Vagina (tissue), 2 donors: ENCODE results near the gene ADAMTS15. TPM values are rescaled to one million over a fixed set of nuclear protein-coding genes. Genes with fewer than 3 reads are reported as not detected.
A peak's percentile ranks its signal among the peaks of the same experiment; 100 is the strongest.

Experiments used
- DNase-seq, 2 donors: peaks; one replicate each; pipeline ENCODE4 v3.0.0-alpha.2; 2017; ENCODE audit errors: extremely low spot score in 2 of 2
- H3K27ac ChIP-seq: fragments of 200-600 bp; sonication (generic); one replicate; pipeline ENCODE4 v1.5.1; 2019
- H3K27me3 ChIP-seq: fragments of 200-600 bp; sonication (generic); one replicate; pipeline ENCODE4 v1.5.1; 2019
- H3K36me3 ChIP-seq, 2 donors: fragments of 200-600 bp; sonication (generic); one replicate each; pipeline ENCODE4 v1.5.1; 2017 to 2019
- H3K4me1 ChIP-seq: fragments of 200-600 bp; sonication (generic); one replicate; pipeline ENCODE4 v1.5.1; 2019
- H3K4me3 ChIP-seq, 2 donors: fragments of 200-600 bp; sonication (generic); 1 replicate in 1 of 2; 2 replicates in 1 of 2; pipeline ENCODE4 v1.5.1; 2016 to 2019
- H3K9me3 ChIP-seq: fragments of 200-600 bp; sonication (generic); one replicate; pipeline ENCODE4 v1.5.1; 2019
- POLR2A ChIP-seq, 2 donors: fragments of 450-650 bp; IDR thresholded peaks; one replicate each; pipeline ENCODE4 v1.6.1; 2017; ENCODE audit warnings: antibody characterized with exemption in 2 of 2, mild to moderate bottlenecking in 2 of 2, moderate library complexity in 2 of 2
- POLR2AphosphoS5 ChIP-seq, 2 donors: sonication (generic); formaldehyde crosslinking; IDR thresholded peaks; one replicate each; pipeline ENCODE4 v1.9.0; 2017; ENCODE audit warnings: antibody characterized with exemption in 2 of 2, mild to moderate bottlenecking in 2 of 2, low read depth in 1 of 2; ENCODE audit not compliant: insufficient read depth in 1 of 2
- intact Hi-C: fragments of 100-400 bp; cut with DNase I; formaldehyde crosslinking; loops from one replicate; pipeline ENCODE4 v1.15.1; 2023
- total RNA-seq: library from RNA; depleted of rRNA; stranded (reverse); fragments of >200 nt; gene quantifications from one replicate; pipeline ENCODE4 v1.2.3, GENCODE V29; 2016
- TF ChIP-seq, protein P1 (sequence below), 3 experiments: fragments of 450-650 bp in 2 of 3; fragments of 200-600 bp in 1 of 3; sonication (generic) in 1 of 3; IDR thresholded peaks; one replicate each; pipeline ENCODE4 v1.5.1; 2017 to 2019; ENCODE audit warnings: antibody characterized with exemption in 3 of 3, mild to moderate bottlenecking in 2 of 3, moderate library complexity in 2 of 3

Gene ADAMTS15
- total RNA-seq, 1 donor from 2014 or later = 12.0 TPM

DNA sequence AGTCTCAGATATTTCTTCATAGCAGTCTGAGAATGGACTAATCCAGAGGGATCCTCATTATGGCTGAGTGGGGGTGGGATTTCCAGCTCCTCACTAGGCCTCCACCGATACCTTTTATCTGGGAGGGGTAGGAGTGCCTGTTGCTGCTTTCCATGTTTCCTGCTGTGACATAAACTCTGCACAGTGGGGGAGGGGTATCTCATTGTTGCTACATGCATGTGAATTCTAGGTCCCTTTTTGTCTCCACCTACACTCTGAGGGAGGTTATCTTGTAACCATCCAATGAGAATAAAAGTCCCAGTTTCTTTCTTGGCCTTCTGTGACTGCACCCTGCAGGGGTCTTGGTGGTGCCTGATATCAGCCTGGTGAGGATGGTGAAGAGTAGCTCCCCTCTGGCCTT, 60.5 kb downstream of the ADAMTS15 start:
- no peaks in the 10 kb centered on the region for H3K36me3 ChIP-seq
- no peak for DNase-seq
- no peak overlapping the region for H3K4me3 ChIP-seq
- H3K9me3 ChIP-seq = no peaks in the 10 kb centered on the region
- H3K4me1 ChIP-seq = peaks cover 4% of the 10 kb centered on the region
- no peak overlapping the region for H3K27ac ChIP-seq
- no peaks in the 10 kb centered on the region for H3K27me3 ChIP-seq
- intact Hi-C loops = no loop called here
- no peak for TF ChIP-seq POLR2A (IDR thresholded peaks at IDR 0.05)
- no peak for TF ChIP-seq POLR2AphosphoS5 (IDR thresholded peaks at IDR 0.05; ENCODE audit: insufficient read depth in 1 of 2, low read depth in 1 of 2)
- TF ChIP-seq, protein P1, sequence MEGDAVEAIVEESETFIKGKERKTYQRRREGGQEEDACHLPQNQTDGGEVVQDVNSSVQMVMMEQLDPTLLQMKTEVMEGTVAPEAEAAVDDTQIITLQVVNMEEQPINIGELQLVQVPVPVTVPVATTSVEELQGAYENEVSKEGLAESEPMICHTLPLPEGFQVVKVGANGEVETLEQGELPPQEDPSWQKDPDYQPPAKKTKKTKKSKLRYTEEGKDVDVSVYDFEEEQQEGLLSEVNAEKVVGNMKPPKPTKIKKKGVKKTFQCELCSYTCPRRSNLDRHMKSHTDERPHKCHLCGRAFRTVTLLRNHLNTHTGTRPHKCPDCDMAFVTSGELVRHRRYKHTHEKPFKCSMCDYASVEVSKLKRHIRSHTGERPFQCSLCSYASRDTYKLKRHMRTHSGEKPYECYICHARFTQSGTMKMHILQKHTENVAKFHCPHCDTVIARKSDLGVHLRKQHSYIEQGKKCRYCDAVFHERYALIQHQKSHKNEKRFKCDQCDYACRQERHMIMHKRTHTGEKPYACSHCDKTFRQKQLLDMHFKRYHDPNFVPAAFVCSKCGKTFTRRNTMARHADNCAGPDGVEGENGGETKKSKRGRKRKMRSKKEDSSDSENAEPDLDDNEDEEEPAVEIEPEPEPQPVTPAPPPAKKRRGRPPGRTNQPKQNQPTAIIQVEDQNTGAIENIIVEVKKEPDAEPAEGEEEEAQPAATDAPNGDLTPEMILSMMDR (IDR thresholded peaks at IDR 0.05) = no peak

DNA sequence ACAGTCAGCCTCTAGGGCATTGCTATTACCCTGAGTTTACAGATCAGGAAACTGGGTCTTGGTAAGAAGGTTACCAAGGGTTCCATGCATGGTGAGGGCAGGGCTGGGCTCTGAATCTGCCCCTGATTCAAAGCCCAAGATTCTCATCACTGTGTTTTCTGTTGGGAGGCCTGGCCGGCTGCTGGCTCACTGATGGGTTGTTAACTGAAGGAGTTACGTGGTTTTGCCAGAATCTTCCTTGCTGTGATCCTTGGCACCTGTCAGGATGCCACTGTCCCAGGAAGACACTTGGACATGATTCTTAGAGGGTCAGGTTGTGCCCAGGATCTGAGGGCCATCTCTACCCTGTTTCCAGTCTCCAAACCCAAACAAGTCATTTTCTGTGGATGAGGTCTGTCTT, 61.5 kb downstream of the ADAMTS15 start:
- no peak for DNase-seq
- H3K27me3 ChIP-seq = no peaks in the 10 kb centered on the region
- intact Hi-C loops = no loop called here
- H3K27ac ChIP-seq = peak overlapping the region; percentile 67
- no peak overlapping the region for H3K4me3 ChIP-seq
- H3K4me1 ChIP-seq = peaks cover 4% of the 10 kb centered on the region
- H3K9me3 ChIP-seq = no peaks in the 10 kb centered on the region
- no peaks in the 10 kb centered on the region for H3K36me3 ChIP-seq
- TF ChIP-seq, protein P1 (IDR thresholded peaks at IDR 0.05) = no peak
- TF ChIP-seq POLR2AphosphoS5 (IDR thresholded peaks at IDR 0.05; ENCODE audit: insufficient read depth in 1 of 2, low read depth in 1 of 2) = no peak
- TF ChIP-seq POLR2A (IDR thresholded peaks at IDR 0.05) = no peak

DNA sequence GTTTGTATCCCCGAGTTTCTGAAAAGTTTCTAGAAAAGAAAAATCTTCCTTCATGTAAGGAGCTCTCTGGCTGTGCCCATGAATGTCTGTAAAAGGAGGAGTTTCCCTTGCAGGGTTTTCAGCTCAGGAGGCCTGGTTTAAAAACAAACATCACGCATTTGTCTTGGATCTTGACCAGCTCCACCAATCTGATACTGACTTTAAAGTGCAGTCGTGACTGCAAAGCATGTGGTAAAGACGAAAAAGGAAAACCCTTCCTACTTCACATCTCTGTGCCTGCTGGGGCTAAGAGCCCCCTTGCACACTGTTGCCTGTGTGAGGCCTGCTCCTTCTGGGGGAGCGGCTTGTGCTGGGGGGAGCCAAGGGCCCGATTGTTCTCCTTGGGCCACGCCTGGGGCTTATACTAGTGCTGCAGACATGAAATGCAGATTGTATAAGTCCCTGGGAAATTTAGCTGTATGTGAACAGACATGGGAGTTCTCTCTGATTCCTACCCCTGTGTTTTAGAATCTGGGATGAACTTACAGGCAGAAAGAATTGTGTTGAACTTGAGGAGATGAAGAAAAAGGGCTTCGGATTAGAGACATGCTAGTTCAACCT, 62.1 kb downstream of the ADAMTS15 start:
- Histone ChIP-seq H3K4me1 (peaks cover 4% of the 10 kb centered on the region), H3K4me3 (no peak overlapping the region), H3K27ac (peak overlapping the region; percentile 67), H3K36me3 (no peaks in the 10 kb centered on the region), H3K9me3 (no peaks in the 10 kb centered on the region), H3K27me3 (no peaks in the 10 kb centered on the region)
- TF ChIP-seq POLR2A (IDR thresholded peaks at IDR 0.05) (no peak), POLR2AphosphoS5 (IDR thresholded peaks at IDR 0.05; ENCODE audit: insufficient read depth in 1 of 2, low read depth in 1 of 2) (peak in 1 of 2 donors; percentile 32)
- TF ChIP-seq, protein P1 (IDR thresholded peaks at IDR 0.05) = no peak
- peak in 1 of 2 donors; percentile 84 for DNase-seq
- intact Hi-C loops = no loop called here

DNA sequence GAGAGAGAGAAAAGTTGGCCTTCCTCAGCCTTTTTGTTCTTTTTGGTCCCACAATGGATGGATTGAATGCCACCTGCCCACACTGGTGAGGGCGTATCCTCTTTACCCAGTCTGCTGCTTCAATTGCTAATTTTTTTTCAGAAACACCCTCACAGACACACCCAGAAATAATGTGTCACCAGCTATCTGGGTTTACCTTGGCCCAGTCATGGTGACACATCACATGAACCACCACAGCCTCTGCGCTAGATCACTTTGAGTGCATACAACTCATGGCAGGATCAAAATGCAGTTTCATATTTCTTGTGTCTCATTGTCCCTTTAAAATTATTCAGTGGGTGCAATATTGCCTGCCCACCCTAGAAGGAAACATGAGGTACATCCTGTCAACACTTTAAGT, 63.3 kb downstream of the ADAMTS15 start:
- no peak overlapping the region for H3K27ac ChIP-seq
- peak in 1 of 2 donors; percentile 16 for DNase-seq
- H3K36me3 ChIP-seq = no peaks in the 10 kb centered on the region
- peaks cover 4% of the 10 kb centered on the region for H3K4me1 ChIP-seq
- TF ChIP-seq POLR2A (IDR thresholded peaks at IDR 0.05) = no peak
- TF ChIP-seq POLR2AphosphoS5 (IDR thresholded peaks at IDR 0.05; ENCODE audit: insufficient read depth in 1 of 2, low read depth in 1 of 2) = no peak
- no peaks in the 10 kb centered on the region for H3K27me3 ChIP-seq
- H3K9me3 ChIP-seq = no peaks in the 10 kb centered on the region
- intact Hi-C loops = no loop called here
- H3K4me3 ChIP-seq = no peak overlapping the region

DNA sequence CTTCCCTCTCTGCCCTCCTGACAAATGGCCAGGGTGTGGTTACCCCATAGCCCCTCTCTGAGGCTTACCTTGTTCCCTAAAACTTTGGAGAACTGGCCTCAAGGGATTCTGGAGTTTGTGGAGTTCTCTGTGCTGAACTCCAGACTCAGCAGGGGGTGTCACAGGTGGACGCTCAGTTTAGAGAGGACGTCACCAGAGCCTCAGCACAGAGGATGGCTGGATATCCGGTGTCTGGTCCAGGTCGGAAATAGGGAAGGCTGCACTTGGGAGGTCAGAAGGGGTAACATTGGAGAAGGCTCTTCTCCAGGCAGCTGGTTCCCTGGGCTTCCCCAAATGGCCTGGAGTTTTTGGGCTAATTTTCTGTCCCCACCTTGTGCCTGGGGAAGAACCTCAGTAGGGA, 64.2 kb downstream of the ADAMTS15 start:
- H3K27me3 ChIP-seq = no peaks in the 10 kb centered on the region
- intact Hi-C loops = no loop called here
- no peak overlapping the region for H3K27ac ChIP-seq
- DNase-seq = peak in 1 of 2 donors; percentile 52
- no peak for TF ChIP-seq POLR2A (IDR thresholded peaks at IDR 0.05)
- TF ChIP-seq, protein P1 (IDR thresholded peaks at IDR 0.05) = no peak
- TF ChIP-seq POLR2AphosphoS5 (IDR thresholded peaks at IDR 0.05; ENCODE audit: insufficient read depth in 1 of 2, low read depth in 1 of 2) = no peak
- H3K36me3 ChIP-seq = no peaks in the 10 kb centered on the region
- H3K4me3 ChIP-seq = no peak overlapping the region
- H3K4me1 ChIP-seq = peaks cover 4% of the 10 kb centered on the region
- no peaks in the 10 kb centered on the region for H3K9me3 ChIP-seq
